ENCODE measurements around the gene TRIM42.

Gene TRIM42

DNA sequence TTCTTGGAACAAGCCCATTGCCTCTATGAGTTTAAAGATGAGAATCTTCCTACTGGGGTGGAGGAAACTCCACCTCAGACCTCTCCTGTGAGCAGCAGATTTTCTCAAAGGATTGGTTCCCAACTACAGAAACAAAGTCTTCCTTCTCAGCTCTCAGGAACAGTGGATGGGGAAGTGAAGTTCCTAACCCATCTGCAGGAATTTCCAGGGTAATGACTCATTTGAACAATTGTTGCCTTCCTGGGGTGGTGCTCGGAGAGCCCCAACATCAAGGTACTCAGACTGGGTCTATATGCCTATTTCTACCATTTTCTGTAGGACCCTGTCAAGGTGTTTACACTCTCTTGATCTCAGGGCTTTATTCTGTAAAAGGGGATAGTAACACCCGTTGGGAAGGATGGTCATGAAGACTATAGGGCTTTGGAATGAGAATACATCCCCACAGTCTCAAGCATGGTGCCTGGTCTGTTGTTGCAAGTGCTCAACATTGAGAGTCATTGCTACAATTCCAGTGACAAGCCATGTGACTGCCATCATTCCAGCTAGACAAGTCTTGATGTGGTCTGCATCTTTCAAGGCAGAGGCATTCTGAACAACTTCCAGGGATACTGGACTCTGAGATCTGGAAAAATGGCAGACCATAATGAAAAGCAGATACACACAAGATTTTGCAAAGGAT is 33.0 kb downstream of the TRIM42 start:
- Histone ChIP-seq H3K4me1 (ENCODE audit: control insufficient read depth in 1 of 2, insufficient read depth in 2 of 2, low read length in 2 of 2) (no peaks in the 10 kb centered on the region), H3K9me3 (ENCODE audit: control insufficient read depth in 1 of 2, low read length in 2 of 2) (no peaks in the 10 kb centered on the region), H3K27ac (ENCODE audit: low read length) (no peak overlapping the region), H3K36me3 (ENCODE audit: control insufficient read depth in 1 of 2, insufficient read depth in 2 of 2, low read length in 2 of 2) (no peaks in the 10 kb centered on the region), H3K27me3 (ENCODE audit: low read depth, low read length) (no peaks in the 10 kb centered on the region), H3K4me3 (ENCODE audit: low read depth in 1 of 2, low read length in 2 of 2) (no peak overlapping the region)

DNA sequence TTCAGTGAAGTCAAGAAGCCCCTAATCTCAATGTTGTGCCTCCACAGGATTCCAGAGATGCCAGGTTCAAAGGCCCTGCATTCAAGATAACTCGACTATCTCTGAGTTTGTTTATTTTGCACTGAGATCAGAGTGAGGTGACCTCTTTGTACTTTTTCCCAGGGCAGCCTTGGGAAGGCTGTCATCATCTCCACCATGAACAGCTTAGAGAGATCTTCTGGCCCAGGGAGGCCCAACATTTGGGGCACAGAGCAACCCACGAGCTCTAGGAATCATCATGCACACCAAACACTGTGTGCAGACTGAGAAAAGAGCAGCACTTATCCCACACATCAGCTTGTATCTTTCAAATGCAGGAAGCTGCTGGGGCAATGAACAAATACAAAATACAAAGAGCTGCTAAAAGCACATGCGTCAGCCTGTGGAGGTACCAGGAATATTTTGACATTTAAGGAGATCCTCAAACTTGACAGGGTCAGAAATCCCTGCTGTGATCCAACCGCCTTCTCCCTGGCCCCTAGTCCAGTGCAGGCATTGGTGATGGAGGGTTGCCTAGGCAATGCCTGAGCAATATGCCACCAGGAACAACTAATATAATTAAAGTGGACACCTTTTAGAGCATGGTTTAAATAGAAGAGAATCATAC is 33.6 kb downstream of the TRIM42 start:
- Histone ChIP-seq H3K27me3 (ENCODE audit: low read depth, low read length) (no peaks in the 10 kb centered on the region), H3K4me3 (ENCODE audit: low read depth in 1 of 2, low read length in 2 of 2) (no peak overlapping the region), H3K36me3 (ENCODE audit: control insufficient read depth in 1 of 2, insufficient read depth in 2 of 2, low read length in 2 of 2) (no peaks in the 10 kb centered on the region), H3K27ac (ENCODE audit: low read length) (no peak overlapping the region), H3K4me1 (ENCODE audit: control insufficient read depth in 1 of 2, insufficient read depth in 2 of 2, low read length in 2 of 2) (no peaks in the 10 kb centered on the region), H3K9me3 (ENCODE audit: control insufficient read depth in 1 of 2, low read length in 2 of 2) (no peaks in the 10 kb centered on the region)

DNA sequence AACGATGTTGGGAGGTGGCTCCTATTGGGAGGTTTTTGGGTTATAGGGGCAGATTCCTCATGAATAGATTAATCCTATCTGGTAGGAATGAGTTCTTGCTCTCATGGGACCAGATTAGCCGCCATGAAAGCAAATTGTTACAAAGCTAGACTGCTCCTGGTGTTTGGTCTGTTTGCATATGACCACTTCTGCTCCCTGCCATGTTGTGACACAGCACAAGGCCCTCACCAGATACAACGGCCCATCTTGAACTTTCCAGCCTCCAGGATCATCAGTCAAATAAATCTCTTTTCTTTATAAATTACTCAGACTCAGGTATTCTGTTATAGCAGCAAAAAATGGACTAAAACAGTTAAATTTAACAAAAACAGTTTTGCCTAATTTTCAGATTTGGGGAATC is 34.4 kb downstream of the TRIM42 start:
- H3K4me1 ChIP-seq (ENCODE audit: control insufficient read depth in 1 of 2, insufficient read depth in 2 of 2, low read length in 2 of 2), result no peaks in the 10 kb centered on the region
- no peaks in the 10 kb centered on the region for H3K27me3 ChIP-seq (ENCODE audit: low read depth, low read length)
- H3K9me3 ChIP-seq (ENCODE audit: control insufficient read depth in 1 of 2, low read length in 2 of 2), result no peaks in the 10 kb centered on the region
- H3K4me3 ChIP-seq (ENCODE audit: low read depth in 1 of 2, low read length in 2 of 2), result no peak overlapping the region
- no peak overlapping the region for H3K27ac ChIP-seq (ENCODE audit: low read length)
- no peaks in the 10 kb centered on the region for H3K36me3 ChIP-seq (ENCODE audit: control insufficient read depth in 1 of 2, insufficient read depth in 2 of 2, low read length in 2 of 2)

GRCh38 chr3:140715035-140715434 is 37.2 kb downstream of the TRIM42 start:
- H3K4me3 ChIP-seq (ENCODE audit: low read depth in 1 of 2, low read length in 2 of 2), result no peak overlapping the region
- peaks cover 0 to 2% of the 10 kb centered on the region in 2 donors for H3K4me1 ChIP-seq (ENCODE audit: control insufficient read depth in 1 of 2, insufficient read depth in 2 of 2, low read length in 2 of 2)
- H3K27me3 ChIP-seq (ENCODE audit: low read depth, low read length), result no peaks in the 10 kb centered on the region
- no peak overlapping the region for H3K27ac ChIP-seq (ENCODE audit: low read length)
- H3K36me3 ChIP-seq (ENCODE audit: control insufficient read depth in 1 of 2, insufficient read depth in 2 of 2, low read length in 2 of 2), result no peaks in the 10 kb centered on the region
- H3K9me3 ChIP-seq (ENCODE audit: control insufficient read depth in 1 of 2, low read length in 2 of 2), result no peaks in the 10 kb centered on the region

DNA sequence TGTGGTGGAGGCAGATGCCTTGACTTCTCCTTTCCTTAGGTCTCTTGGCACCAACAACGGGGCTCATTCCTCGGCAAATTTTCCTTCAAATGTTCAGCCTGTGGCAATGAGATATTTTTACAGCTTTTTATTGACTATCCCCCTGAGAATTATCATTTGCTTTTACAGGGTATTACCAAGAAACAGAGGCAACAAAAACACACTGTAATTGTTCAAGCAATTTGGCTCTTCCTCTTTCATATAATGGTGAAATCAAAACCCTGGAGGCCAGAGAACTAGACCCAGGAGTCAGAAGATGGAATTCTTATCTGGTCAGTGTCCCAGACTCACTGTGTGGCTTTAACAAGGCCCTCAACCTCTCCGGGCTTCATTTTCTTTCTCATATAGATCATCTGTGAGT is 40.1 kb downstream of the TRIM42 start:
- no peaks in the 10 kb centered on the region for H3K9me3 ChIP-seq (ENCODE audit: control insufficient read depth in 1 of 2, low read length in 2 of 2)
- H3K4me3 ChIP-seq (ENCODE audit: low read depth in 1 of 2, low read length in 2 of 2), result no peak overlapping the region
- H3K4me1 ChIP-seq (ENCODE audit: control insufficient read depth in 1 of 2, insufficient read depth in 2 of 2, low read length in 2 of 2), result peaks cover 0 to 2% of the 10 kb centered on the region in 2 donors
- H3K27me3 ChIP-seq (ENCODE audit: low read depth, low read length), result no peaks in the 10 kb centered on the region
- no peak overlapping the region for H3K27ac ChIP-seq (ENCODE audit: low read length)
- no peaks in the 10 kb centered on the region for H3K36me3 ChIP-seq (ENCODE audit: control insufficient read depth in 1 of 2, insufficient read depth in 2 of 2, low read length in 2 of 2)

DNA sequence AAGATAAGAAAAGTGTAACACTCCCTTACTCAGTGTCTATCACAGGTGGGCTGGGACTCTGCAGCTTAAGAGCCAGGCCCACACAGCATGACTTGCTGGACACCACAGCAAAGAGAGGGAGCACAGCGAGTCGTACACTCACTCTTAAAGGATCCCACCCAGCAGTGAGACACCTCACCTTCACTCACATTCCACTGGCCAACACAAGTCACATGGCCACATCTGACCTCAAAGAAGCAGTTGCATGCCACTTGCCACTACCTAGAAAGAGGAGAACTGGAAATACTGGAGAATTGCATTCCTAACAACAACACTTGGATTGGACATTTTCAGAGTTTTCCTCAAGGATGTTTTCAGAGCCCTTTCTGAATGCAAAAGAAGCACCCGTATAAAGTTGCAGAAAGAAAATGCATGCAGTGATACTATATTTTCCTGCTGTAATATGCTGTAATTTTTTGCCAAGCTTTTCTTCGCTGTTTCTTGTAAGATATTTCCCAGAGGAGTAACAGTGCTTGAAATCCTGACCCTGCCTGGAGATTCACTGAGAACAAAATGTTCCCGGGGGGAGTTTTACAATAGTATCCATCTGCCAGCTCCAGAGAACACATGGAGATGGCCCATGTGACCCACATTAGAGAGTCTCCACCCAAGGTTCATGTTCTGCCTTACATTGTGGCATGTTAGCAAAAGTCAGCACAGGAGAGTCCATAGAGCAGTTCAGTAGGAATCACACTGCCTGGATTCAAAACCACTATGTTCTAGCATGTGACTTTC is 42.2 kb downstream of the TRIM42 start:
- no peaks in the 10 kb centered on the region for H3K36me3 ChIP-seq (ENCODE audit: control insufficient read depth in 1 of 2, insufficient read depth in 2 of 2, low read length in 2 of 2)
- peaks cover 0 to 2% of the 10 kb centered on the region in 2 donors for H3K4me1 ChIP-seq (ENCODE audit: control insufficient read depth in 1 of 2, insufficient read depth in 2 of 2, low read length in 2 of 2)

DNA sequence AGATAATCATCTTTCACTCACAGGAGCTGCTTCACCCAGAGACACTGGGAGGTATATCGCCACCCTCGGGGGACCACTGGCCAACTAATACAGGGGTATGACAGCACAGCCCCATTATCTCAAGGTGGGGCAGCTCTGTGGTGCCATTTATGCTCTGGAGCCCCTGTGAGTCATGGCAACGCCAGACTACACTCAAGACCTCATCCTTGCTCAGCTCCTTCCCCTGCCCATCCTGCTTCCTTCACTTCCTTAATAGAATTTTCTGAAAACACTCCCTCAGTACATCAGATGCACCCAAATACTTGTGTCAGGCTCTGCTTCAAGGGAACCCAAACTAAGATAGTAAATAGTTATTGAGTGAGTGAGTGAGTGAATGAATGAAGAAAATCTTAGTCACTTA is 45.7 kb downstream of the TRIM42 start:
- Histone ChIP-seq H3K4me3 (ENCODE audit: low read depth in 1 of 2, low read length in 2 of 2) (no peak overlapping the region), H3K27me3 (ENCODE audit: low read depth, low read length) (no peaks in the 10 kb centered on the region), H3K36me3 (ENCODE audit: control insufficient read depth in 1 of 2, insufficient read depth in 2 of 2, low read length in 2 of 2) (no peaks in the 10 kb centered on the region), H3K27ac (ENCODE audit: low read length) (no peak overlapping the region), H3K9me3 (ENCODE audit: control insufficient read depth in 1 of 2, low read length in 2 of 2) (no peaks in the 10 kb centered on the region), H3K4me1 (ENCODE audit: control insufficient read depth in 1 of 2, insufficient read depth in 2 of 2, low read length in 2 of 2) (no peaks in the 10 kb centered on the region)

More for the DNA sequence above, 42.2 kb downstream of the TRIM42 start:
- Histone ChIP-seq H3K4me3 (ENCODE audit: low read depth in 1 of 2, low read length in 2 of 2) (no peak overlapping the region), H3K27me3 (ENCODE audit: low read depth, low read length) (no peaks in the 10 kb centered on the region), H3K9me3 (ENCODE audit: control insufficient read depth in 1 of 2, low read length in 2 of 2) (no peaks in the 10 kb centered on the region), H3K27ac (ENCODE audit: low read length) (no peak overlapping the region)

DNA sequence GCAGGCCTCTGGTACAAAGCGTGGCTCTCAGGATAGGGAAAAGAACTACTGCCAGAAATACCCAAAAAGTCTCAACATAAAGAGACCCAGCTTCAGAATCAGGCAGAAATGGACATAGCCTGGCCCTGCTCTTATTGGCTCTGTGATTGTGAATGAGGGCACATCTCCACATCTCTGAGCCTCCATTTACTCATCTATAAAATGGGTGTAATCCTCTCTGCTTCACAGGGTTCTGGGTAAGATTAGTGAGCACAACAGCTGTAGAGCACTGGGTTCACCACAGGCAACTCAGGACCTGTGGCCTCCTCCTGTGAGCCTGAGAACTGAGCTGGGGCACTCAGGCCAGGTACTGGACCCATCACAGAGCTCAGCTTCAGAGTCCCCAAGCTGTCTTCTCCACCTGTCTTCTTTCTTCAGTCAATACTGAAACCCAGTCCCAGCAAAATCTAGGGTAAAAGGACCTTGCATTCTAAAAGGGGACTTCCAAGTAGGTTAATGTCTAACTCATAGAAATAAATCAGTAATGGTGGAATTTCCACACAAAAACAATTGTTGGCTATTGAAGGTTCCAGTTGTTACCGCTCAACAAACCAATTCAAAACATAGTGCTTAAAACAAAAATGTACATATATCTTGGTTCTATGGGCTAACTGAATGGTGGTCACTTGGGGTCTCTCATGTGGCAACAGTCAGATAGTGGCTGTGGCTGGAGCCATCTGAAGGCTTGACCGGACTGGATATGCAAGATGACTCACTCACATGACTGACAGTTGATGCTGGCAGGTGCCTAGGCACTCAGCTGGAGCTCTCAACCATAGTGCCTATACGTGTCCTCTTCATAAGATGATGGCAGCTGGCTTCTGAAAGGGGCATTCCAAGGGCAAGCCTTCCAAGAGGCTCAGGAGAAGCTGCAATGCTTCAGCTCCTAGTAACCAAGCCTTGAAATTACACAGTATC is 47.3 kb downstream of the TRIM42 start:
- Histone ChIP-seq H3K4me1 (ENCODE audit: control insufficient read depth in 1 of 2, insufficient read depth in 2 of 2, low read length in 2 of 2) (no peaks in the 10 kb centered on the region), H3K27me3 (ENCODE audit: low read depth, low read length) (no peaks in the 10 kb centered on the region), H3K9me3 (ENCODE audit: control insufficient read depth in 1 of 2, low read length in 2 of 2) (no peaks in the 10 kb centered on the region), H3K36me3 (ENCODE audit: control insufficient read depth in 1 of 2, insufficient read depth in 2 of 2, low read length in 2 of 2) (no peaks in the 10 kb centered on the region), H3K4me3 (ENCODE audit: low read depth in 1 of 2, low read length in 2 of 2) (no peak overlapping the region), H3K27ac (ENCODE audit: low read length) (no peak overlapping the region)

DNA sequence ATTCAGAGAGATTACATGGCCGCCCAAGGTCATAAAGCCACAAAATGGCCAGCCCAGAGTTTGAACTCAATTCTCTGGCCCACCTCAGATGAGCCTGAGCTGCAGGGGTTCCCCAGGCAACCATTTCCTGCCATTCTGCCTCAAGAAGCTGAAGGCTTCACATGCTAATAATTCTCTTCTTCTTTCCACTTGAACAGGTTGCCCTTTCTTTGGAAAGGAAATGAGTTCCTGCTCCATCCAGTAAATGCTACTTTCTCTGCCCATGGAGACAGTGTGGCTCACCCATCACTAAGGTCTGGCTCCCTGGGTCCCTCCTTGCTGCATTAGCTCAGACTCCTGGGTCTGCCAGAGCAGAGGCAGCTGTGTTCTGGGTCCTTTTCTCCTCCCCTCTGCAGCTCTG is 48.2 kb downstream of the TRIM42 start:
- Histone ChIP-seq H3K27me3 (ENCODE audit: low read depth, low read length) (no peaks in the 10 kb centered on the region), H3K4me3 (ENCODE audit: low read depth in 1 of 2, low read length in 2 of 2) (no peak overlapping the region), H3K9me3 (ENCODE audit: control insufficient read depth in 1 of 2, low read length in 2 of 2) (no peaks in the 10 kb centered on the region), H3K36me3 (ENCODE audit: control insufficient read depth in 1 of 2, insufficient read depth in 2 of 2, low read length in 2 of 2) (no peaks in the 10 kb centered on the region), H3K27ac (ENCODE audit: low read length) (no peak overlapping the region), H3K4me1 (ENCODE audit: control insufficient read depth in 1 of 2, insufficient read depth in 2 of 2, low read length in 2 of 2) (no peaks in the 10 kb centered on the region)

DNA sequence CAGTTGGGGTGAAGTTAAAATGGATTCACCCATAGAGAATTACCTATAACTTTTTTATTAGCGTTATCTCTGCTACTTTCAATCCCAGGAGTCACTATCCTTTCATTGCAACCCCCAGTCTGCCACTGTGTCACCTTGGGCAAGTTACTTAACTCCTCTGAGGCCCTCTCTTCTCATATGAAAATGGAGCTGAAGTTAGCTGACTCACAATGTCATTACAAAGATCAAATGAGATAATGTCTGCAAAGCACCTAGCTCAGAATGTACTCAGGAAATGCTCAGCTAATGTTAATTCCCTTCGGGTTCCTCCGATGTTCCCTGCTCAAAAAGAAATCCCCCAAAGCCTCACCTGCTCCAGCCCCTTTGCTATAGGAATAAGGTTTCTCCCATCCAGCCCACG is 50.0 kb downstream of the TRIM42 start:
- no peak overlapping the region for H3K4me3 ChIP-seq (ENCODE audit: low read depth in 1 of 2, low read length in 2 of 2)
- no peak overlapping the region for H3K27ac ChIP-seq (ENCODE audit: low read length)
- no peaks in the 10 kb centered on the region for H3K4me1 ChIP-seq (ENCODE audit: control insufficient read depth in 1 of 2, insufficient read depth in 2 of 2, low read length in 2 of 2)
- H3K9me3 ChIP-seq (ENCODE audit: control insufficient read depth in 1 of 2, low read length in 2 of 2), result no peaks in the 10 kb centered on the region
- H3K27me3 ChIP-seq (ENCODE audit: low read depth, low read length), result no peaks in the 10 kb centered on the region
- no peaks in the 10 kb centered on the region for H3K36me3 ChIP-seq (ENCODE audit: control insufficient read depth in 1 of 2, insufficient read depth in 2 of 2, low read length in 2 of 2)

All from muscle layer of duodenum (tissue), 2 donors.